Stimulated activated CD4-positive, alpha-beta T cell treated with anti-CD3 and anti-CD28 coated beads, Interleukin-15, amount 100 ng/mL, for 48 hours (primary cell): ENCODE measurements around the gene ERAP2.
"Not testable (repeated sequence)": the region's sequence is repeated elsewhere in the genome, so short reads cannot be mapped to it uniquely, and the experiment has no call there.

Experiments used
- DNase-seq, 2 donors: peaks; one replicate each; pipeline ENCODE4 v3.0.0-alpha.2; 2020; ENCODE audit warnings: low read depth in 2 of 2

ERAP2 gene

GRCh38 chr5:96863949-96864584 is 12.2 kb upstream of the ERAP2 start:
- no peak for DNase-seq

- no peak for DNase-seq
Observed at GRCh38 chr5:96864922-96865530, 11.3 kb upstream of the ERAP2 start.

DNA sequence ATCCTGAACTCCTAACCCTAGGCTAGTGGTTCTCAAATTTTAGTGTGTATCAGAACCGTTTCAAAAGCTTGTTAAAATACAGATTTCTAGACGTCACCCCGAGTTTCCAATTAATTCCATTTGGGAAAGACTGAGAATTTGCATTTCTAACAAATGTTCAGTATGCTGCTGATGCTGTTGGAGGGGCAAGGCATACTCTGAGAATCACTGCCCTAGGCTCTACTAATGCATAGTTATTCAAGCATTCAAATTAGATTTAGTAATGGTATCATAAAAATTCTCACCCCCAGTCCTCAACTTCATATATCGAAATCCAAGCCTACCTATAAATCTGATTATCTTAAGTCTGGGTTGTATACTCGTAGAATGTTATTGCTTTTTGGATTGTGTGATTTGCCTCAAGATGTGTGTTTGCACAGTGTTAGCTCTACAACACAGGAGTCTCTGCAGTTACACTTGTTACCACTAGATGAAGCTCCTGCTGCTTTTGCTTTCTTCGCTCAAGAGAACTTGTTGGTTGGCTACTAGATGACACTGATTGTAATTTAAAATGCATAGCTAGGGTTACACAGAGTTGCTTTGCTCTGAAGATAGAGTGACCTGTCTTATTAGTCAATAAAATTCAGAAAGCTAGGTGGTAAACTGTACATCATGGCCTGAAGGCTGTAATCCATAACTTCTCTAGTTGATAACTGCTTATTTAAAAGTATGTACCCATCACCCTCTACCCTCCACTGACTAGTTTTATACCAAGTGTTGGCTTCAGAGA is 7.5 kb upstream of the ERAP2 start:
- DNase-seq, result no peak

GRCh38 chr5:96869372-96869641 is 7.0 kb upstream of the ERAP2 start:
- DNase-seq, result no peak

DNA sequence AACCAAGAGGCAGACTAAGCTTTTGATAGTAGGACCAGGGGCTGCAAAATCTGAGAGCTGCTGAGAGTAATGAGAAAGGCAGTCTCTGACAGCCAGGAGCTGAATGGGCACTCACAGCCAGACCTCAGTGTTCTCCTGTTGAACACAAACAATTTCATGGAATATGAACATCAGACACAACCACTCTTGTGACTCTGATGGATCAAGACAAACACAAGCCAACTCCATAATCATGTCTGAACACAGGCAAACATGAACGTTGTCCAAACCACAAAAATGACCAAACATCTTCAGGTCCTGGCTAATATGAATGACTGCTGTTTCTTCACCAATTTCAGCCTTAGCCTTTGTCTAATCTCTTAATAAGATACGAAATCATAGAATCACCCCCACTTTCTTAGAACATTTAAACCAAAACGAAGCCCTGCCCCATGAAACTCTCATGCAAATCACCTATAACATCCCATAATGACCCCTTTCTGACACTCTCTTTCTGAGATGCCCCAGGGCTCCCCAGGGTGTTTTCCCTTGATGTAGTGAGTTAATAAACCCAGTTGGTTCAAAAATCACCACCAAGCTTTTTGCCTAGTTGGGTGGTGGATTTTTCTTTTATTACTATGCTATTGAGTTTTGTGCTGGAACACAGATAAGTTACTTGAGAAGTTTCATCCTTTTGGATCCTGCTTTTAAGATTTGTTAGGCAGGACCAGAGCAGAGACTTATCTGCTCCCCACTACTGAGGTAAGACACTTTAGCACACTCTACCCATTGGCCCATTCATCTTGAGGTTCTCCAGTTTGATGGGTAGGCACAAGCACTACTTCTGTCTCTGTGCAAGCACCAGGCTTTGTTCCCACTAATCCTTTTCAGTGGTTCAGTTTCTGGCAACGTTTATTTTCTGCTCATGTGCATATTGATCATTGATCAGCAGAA is 5.9 kb upstream of the ERAP2 start:
- no peak for DNase-seq

- no peak for DNase-seq
Observed at GRCh38 chr5:96871027-96871399, 5.3 kb upstream of the ERAP2 start.

GRCh38 chr5:96871686-96872085 is 4.6 kb upstream of the ERAP2 start:
- no peak for DNase-seq

GRCh38 chr5:96873449-96873848 is 2.9 kb upstream of the ERAP2 start:
- DNase-seq, result no peak

- DNase-seq, result no peak
Observed at GRCh38 chr5:96874631-96875030, 1.7 kb upstream of the ERAP2 start.

GRCh38 chr5:96875791-96876291 is 459 bp upstream of the ERAP2 start:
- DNase-seq, result no peak

GRCh38 chr5:96876977-96877469 is 723 bp downstream of the ERAP2 start:
- not testable (repeated sequence) for DNase-seq

GRCh38 chr5:96879665-96880064 is 3.4 kb downstream of the ERAP2 start:
- no peak for DNase-seq

- no peak for DNase-seq
Observed at GRCh38 chr5:96880444-96881164, 4.3 kb downstream of the ERAP2 start.

- no peak for DNase-seq
Observed at GRCh38 chr5:96881511-96882115, 5.3 kb downstream of the ERAP2 start.

DNA sequence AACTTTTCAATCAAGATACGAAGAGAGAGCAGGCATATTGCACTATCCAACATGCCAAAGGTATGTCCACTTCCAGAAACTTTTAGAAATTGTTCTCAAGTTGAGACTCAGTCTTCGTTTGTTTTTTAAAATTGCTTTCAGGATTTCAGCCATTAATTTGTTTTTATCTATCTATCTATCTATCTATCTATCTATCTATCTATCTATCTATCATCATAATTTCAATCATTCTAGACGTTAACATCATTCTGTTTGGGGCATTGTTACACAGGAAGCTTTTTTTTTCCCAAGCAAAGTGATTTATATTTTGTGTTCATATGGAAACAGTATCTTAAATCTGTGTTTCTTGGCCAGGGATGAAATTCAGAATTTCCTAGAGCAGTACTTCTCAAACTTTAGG is 7.6 kb downstream of the ERAP2 start:
- no peak for DNase-seq

- no peak for DNase-seq
Observed at GRCh38 chr5:96884995-96885394, 8.7 kb downstream of the ERAP2 start.

GRCh38 chr5:96885518-96886338 is 9.4 kb downstream of the ERAP2 start:
- DNase-seq, result no peak

DNA sequence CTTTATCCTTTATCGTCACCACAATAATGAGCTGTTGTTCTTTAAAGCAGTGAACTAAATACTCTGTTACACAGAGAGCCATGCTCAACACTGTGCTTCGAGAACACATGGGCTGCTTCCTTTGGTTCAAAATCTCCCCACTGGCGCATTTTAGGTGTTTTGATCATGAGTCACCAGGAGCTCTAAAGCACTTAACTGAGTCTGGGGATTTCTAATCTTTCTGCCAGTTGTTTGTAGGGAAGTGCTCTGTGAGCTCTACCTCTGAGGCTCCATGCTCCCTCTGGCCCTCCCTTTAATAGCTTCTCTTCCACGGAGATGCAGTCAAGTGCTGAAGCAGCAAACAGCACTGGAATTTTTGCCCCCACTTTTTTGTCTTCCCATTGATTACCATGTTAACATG is 17.0 kb downstream of the ERAP2 start:
- no peak for DNase-seq

DNA sequence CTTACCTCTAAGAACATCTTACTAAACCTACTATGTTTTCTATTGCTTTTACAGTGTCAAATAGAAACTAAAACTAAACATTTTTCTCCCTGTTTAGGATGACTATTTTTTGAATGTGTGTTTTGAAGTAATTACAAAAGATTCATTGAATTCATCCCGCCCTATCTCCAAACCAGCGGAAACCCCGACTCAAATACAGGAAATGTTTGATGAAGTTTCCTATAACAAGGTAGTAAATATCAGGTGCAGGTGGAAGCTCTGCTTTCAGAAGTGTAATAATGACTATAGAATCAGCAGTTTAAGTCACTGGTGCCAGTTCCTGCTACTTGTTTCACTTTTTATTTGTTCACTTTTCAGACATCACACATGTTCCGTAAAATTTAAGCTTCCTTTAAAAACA is 20.0 kb downstream of the ERAP2 start:
- DNase-seq, result no peak

DNA sequence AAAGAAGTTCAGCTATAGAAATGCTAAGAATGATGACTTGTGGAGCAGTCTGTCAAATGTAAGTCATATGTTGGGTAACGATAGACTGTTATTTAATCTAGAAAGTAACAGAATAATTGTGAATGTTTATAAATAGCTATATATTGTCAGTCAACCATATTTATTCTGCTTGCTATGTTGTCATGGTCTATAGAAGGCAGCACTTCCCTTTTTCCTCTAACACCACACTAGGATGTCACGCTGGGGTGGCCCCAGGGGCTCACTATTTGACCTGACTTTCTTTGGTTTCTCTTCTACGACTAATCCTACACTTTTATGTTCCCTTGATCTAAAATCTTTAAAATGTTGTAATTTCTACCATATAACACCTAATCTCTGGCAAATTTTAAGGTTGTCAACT is 20.5 kb downstream of the ERAP2 start:
- DNase-seq, result no peak
